ENCODE results near the gene ANKRD33B.
"Not testable (repeated sequence)": the region's sequence is repeated elsewhere in the genome, so short reads cannot be mapped to it uniquely, and the experiment has no call there.

The ANKRD33B gene

GRCh38 chr5:10607666-10608073, 43.8 kb downstream of the ANKRD33B start:
- Histone ChIP-seq H3K9me3 (ENCODE audit: control insufficient read depth, low read length) (no peaks in the 10 kb centered on the region), H2BK12ac (ENCODE audit: low read length in 2 of 2) (peak overlapping the region in 1 of 2 experiments; percentile 43), H3K36me3 (ENCODE audit: control insufficient read depth in 1 of 2, insufficient read depth in 2 of 2, low read depth in 1 of 2, low read length in 2 of 2) (peaks cover 0 to 3% of the 10 kb centered on the region in 2 experiments), H4K91ac (ENCODE audit: low read length) (no peak overlapping the region), H3K9ac (ENCODE audit: low read length) (peak overlapping the region; percentile 52), H3K14ac (ENCODE audit: low read length in 2 of 2) (no peak overlapping the region), H4K8ac (ENCODE audit: low read length) (no peak overlapping the region), H3K4me1 (ENCODE audit: control insufficient read depth, insufficient read depth, low read depth, low read length) (peaks cover 18% of the 10 kb centered on the region), H3K4me3 (ENCODE audit: insufficient read depth in 1 of 2, low read depth in 1 of 2, low read length in 2 of 2) (no peak overlapping the region), H2BK120ac (ENCODE audit: low read depth, low read length) (no peak overlapping the region), H2AK5ac (ENCODE audit: low read length, severe bottlenecking) (no peak overlapping the region), H2BK5ac (ENCODE audit: low read depth, low read length, poor library complexity, severe bottlenecking) (no peak overlapping the region), H3K79me1 (replicated peaks; ENCODE audit: low read length, poor library complexity, severe bottlenecking) (peaks cover 35% of the 10 kb centered on the region), H3K27me3 (ENCODE audit: control insufficient read depth in 1 of 2, insufficient read depth in 1 of 2, low read length in 2 of 2) (no peaks in the 10 kb centered on the region), H3K23ac (ENCODE audit: low read length in 2 of 2) (no peak overlapping the region), H2AFZ (ENCODE audit: low read depth, low read length) (no peak overlapping the region), H3K4me2 (ENCODE audit: low read length, poor library complexity, severe bottlenecking) (no peak overlapping the region), H3K27ac (ENCODE audit: low read length, poor library complexity, severe bottlenecking) (peak overlapping the region; percentile 38), H3K4ac (ENCODE audit: low read depth in 1 of 2, low read length in 2 of 2) (peak overlapping the region in 1 of 2 experiments; percentile 44), H2BK15ac (ENCODE audit: low read depth, poor library complexity, severe bottlenecking) (no peak overlapping the region), H3K18ac (ENCODE audit: low read depth in 1 of 2, low read length in 2 of 2) (peak overlapping the region in 1 of 2 experiments; percentile 29)
- WGBS = 40% methylated on average over 5 of the region's 5 CpGs
- peak; percentile 95 for DNase-seq

GRCh38 chr5:10608081-10608480, 44.2 kb downstream of the ANKRD33B start:
- not testable (repeated sequence) for H2AK5ac ChIP-seq (ENCODE audit: low read length, severe bottlenecking); H3K9me3 ChIP-seq (ENCODE audit: control insufficient read depth, low read length); H2BK120ac ChIP-seq (ENCODE audit: low read depth, low read length); H3K14ac ChIP-seq (ENCODE audit: low read length in 2 of 2); H4K91ac ChIP-seq (ENCODE audit: low read length); H3K4me2 ChIP-seq (ENCODE audit: low read length, poor library complexity, severe bottlenecking); H3K4me3 ChIP-seq (ENCODE audit: insufficient read depth in 1 of 2, low read depth in 1 of 2, low read length in 2 of 2); H3K23ac ChIP-seq (ENCODE audit: low read length in 2 of 2); H2AFZ ChIP-seq (ENCODE audit: low read depth, low read length); H2BK12ac ChIP-seq (ENCODE audit: low read length in 2 of 2); H3K36me3 ChIP-seq (ENCODE audit: control insufficient read depth in 1 of 2, insufficient read depth in 2 of 2, low read depth in 1 of 2, low read length in 2 of 2); H2BK5ac ChIP-seq (ENCODE audit: low read depth, low read length, poor library complexity, severe bottlenecking); H3K27ac ChIP-seq (ENCODE audit: low read length, poor library complexity, severe bottlenecking); H4K8ac ChIP-seq (ENCODE audit: low read length); H3K27me3 ChIP-seq (ENCODE audit: control insufficient read depth in 1 of 2, insufficient read depth in 1 of 2, low read length in 2 of 2); H2BK15ac ChIP-seq (ENCODE audit: low read depth, poor library complexity, severe bottlenecking); DNase-seq
- whole genome bisulfite sequencing = 89% methylated on average over 7 of the region's 9 CpGs
- Histone ChIP-seq H3K18ac (ENCODE audit: low read depth in 1 of 2, low read length in 2 of 2) (peak overlapping the region in 1 of 2 experiments; percentile 65), H3K9ac (ENCODE audit: low read length) (peak overlapping the region; percentile 52), H3K4ac (ENCODE audit: low read depth in 1 of 2, low read length in 2 of 2) (peak overlapping the region in 1 of 2 experiments; percentile 52), H3K79me1 (replicated peaks; ENCODE audit: low read length, poor library complexity, severe bottlenecking) (peaks cover 35% of the 10 kb centered on the region), H3K4me1 (ENCODE audit: control insufficient read depth, insufficient read depth, low read depth, low read length) (peaks cover 18% of the 10 kb centered on the region)

- WGBS = 91% methylated on average over 6 of the region's 6 CpGs
- H4K91ac ChIP-seq (ENCODE audit: low read length) = no peak overlapping the region
- no peak overlapping the region for H2BK12ac ChIP-seq (ENCODE audit: low read length in 2 of 2)
- no peak for DNase-seq
- H3K27ac ChIP-seq (ENCODE audit: low read length, poor library complexity, severe bottlenecking) = no peak overlapping the region
- H2BK120ac ChIP-seq (ENCODE audit: low read depth, low read length) = no peak overlapping the region
- H3K18ac ChIP-seq (ENCODE audit: low read depth in 1 of 2, low read length in 2 of 2) = no peak overlapping the region
- H2BK15ac ChIP-seq (ENCODE audit: low read depth, poor library complexity, severe bottlenecking) = no peak overlapping the region
- no peak overlapping the region for H3K14ac ChIP-seq (ENCODE audit: low read length in 2 of 2)
- H3K9me3 ChIP-seq (ENCODE audit: control insufficient read depth, low read length) = no peaks in the 10 kb centered on the region
- H2AK5ac ChIP-seq (ENCODE audit: low read length, severe bottlenecking) = no peak overlapping the region
- H3K4me3 ChIP-seq (ENCODE audit: insufficient read depth in 1 of 2, low read depth in 1 of 2, low read length in 2 of 2) = no peak overlapping the region
- H3K27me3 ChIP-seq (ENCODE audit: control insufficient read depth in 1 of 2, insufficient read depth in 1 of 2, low read length in 2 of 2) = no peaks in the 10 kb centered on the region
- peaks cover 16% of the 10 kb centered on the region for H3K4me1 ChIP-seq (ENCODE audit: control insufficient read depth, insufficient read depth, low read depth, low read length)
- no peak overlapping the region for H3K4me2 ChIP-seq (ENCODE audit: low read length, poor library complexity, severe bottlenecking)
- no peak overlapping the region for H2AFZ ChIP-seq (ENCODE audit: low read depth, low read length)
- no peak overlapping the region for H2BK5ac ChIP-seq (ENCODE audit: low read depth, low read length, poor library complexity, severe bottlenecking)
- no peak overlapping the region for H4K8ac ChIP-seq (ENCODE audit: low read length)
- H3K79me1 ChIP-seq (replicated peaks; ENCODE audit: low read length, poor library complexity, severe bottlenecking) = peaks cover 42% of the 10 kb centered on the region
- peaks cover 0 to 1% of the 10 kb centered on the region in 2 experiments for H3K36me3 ChIP-seq (ENCODE audit: control insufficient read depth in 1 of 2, insufficient read depth in 2 of 2, low read depth in 1 of 2, low read length in 2 of 2)
- no peak overlapping the region for H3K23ac ChIP-seq (ENCODE audit: low read length in 2 of 2)
- H3K4ac ChIP-seq (ENCODE audit: low read depth in 1 of 2, low read length in 2 of 2) = no peak overlapping the region
- H3K9ac ChIP-seq (ENCODE audit: low read length) = no peak overlapping the region
Measured at GRCh38 chr5:10610058-10610457, 46.2 kb downstream of the ANKRD33B start.

GRCh38 chr5:10611290-10611689, 47.4 kb downstream of the ANKRD33B start:
- Histone ChIP-seq H3K27ac (ENCODE audit: low read length, poor library complexity, severe bottlenecking) (no peak overlapping the region), H3K14ac (ENCODE audit: low read length in 2 of 2) (no peak overlapping the region), H3K18ac (ENCODE audit: low read depth in 1 of 2, low read length in 2 of 2) (no peak overlapping the region), H2BK5ac (ENCODE audit: low read depth, low read length, poor library complexity, severe bottlenecking) (no peak overlapping the region), H3K4me1 (ENCODE audit: control insufficient read depth, insufficient read depth, low read depth, low read length) (peaks cover 16% of the 10 kb centered on the region), H3K36me3 (ENCODE audit: control insufficient read depth in 1 of 2, insufficient read depth in 2 of 2, low read depth in 1 of 2, low read length in 2 of 2) (no peaks in the 10 kb centered on the region), H2AK5ac (ENCODE audit: low read length, severe bottlenecking) (no peak overlapping the region), H3K79me1 (replicated peaks; ENCODE audit: low read length, poor library complexity, severe bottlenecking) (peaks cover 41% of the 10 kb centered on the region), H3K4me2 (ENCODE audit: low read length, poor library complexity, severe bottlenecking) (no peak overlapping the region), H3K4ac (ENCODE audit: low read depth in 1 of 2, low read length in 2 of 2) (no peak overlapping the region), H3K27me3 (ENCODE audit: control insufficient read depth in 1 of 2, insufficient read depth in 1 of 2, low read length in 2 of 2) (no peaks in the 10 kb centered on the region), H3K4me3 (ENCODE audit: insufficient read depth in 1 of 2, low read depth in 1 of 2, low read length in 2 of 2) (no peak overlapping the region), H2BK120ac (ENCODE audit: low read depth, low read length) (no peak overlapping the region), H4K91ac (ENCODE audit: low read length) (no peak overlapping the region), H2AFZ (ENCODE audit: low read depth, low read length) (no peak overlapping the region), H3K9ac (ENCODE audit: low read length) (no peak overlapping the region), H2BK15ac (ENCODE audit: low read depth, poor library complexity, severe bottlenecking) (no peak overlapping the region), H3K9me3 (ENCODE audit: control insufficient read depth, low read length) (no peaks in the 10 kb centered on the region), H3K23ac (ENCODE audit: low read length in 2 of 2) (no peak overlapping the region), H4K8ac (ENCODE audit: low read length) (no peak overlapping the region), H2BK12ac (ENCODE audit: low read length in 2 of 2) (peak overlapping the region in 1 of 2 experiments; percentile 64)
- 75% methylated on average over 3 of the region's 4 CpGs for WGBS
- DNase-seq = peak; percentile 55
